DMS114 treated with DMSO at 0.1 percent for 48 hours (cell line): ENCODE data around the gene EIF2D.
"Not testable (repeated sequence)": the region's sequence is repeated elsewhere in the genome, so short reads cannot be mapped to it uniquely, and the experiment has no call there.

Experiments
- DNase-seq: peaks from one replicate; lab custom pipeline; 2025; ENCODE audit not compliant: unreplicated experiment; lab: John Stamatoyannopoulos, UW

EIF2D gene

GRCh38 chr1:206588492-206588891, 23.8 kb downstream of the EIF2D start:
- DNase-seq: no peak

- DNase-seq: no peak
Measured at GRCh38 chr1:206587904-206588303, 24.4 kb downstream of the EIF2D start.

- DNase-seq: no peak
Measured at GRCh38 chr1:206586501-206587445, 25.5 kb downstream of the EIF2D start.

- no peak for DNase-seq
Measured at GRCh38 chr1:206584683-206585082, 27.6 kb downstream of the EIF2D start.

GRCh38 chr1:206583707-206584648, 28.3 kb downstream of the EIF2D start:
- DNase-seq: peak; percentile 51

GRCh38 chr1:206582971-206583706, 29.1 kb downstream of the EIF2D start:
- no peak for DNase-seq

GRCh38 chr1:206582537-206582936, 29.7 kb downstream of the EIF2D start:
- DNase-seq: no peak

GRCh38 chr1:206581571-206581981, 30.7 kb downstream of the EIF2D start:
- no peak for DNase-seq

- not testable (repeated sequence) for DNase-seq
Measured at GRCh38 chr1:206581114-206581497, 31.2 kb downstream of the EIF2D start.

GRCh38 chr1:206580438-206581113, 31.7 kb downstream of the EIF2D start:
- DNase-seq: no peak

GRCh38 chr1:206579747-206580437, 32.4 kb downstream of the EIF2D start:
- no peak for DNase-seq

- no peak for DNase-seq
Measured at GRCh38 chr1:206578978-206579374, 33.3 kb downstream of the EIF2D start.

- DNase-seq: no peak
Measured at GRCh38 chr1:206578068-206578977, 33.9 kb downstream of the EIF2D start.

GRCh38 chr1:206577626-206578025, 34.6 kb downstream of the EIF2D start:
- no peak for DNase-seq

- DNase-seq: no peak
Measured at GRCh38 chr1:206575894-206576737, 36.1 kb downstream of the EIF2D start.

GRCh38 chr1:206575165-206575893, 36.9 kb downstream of the EIF2D start:
- DNase-seq: no peak

GRCh38 chr1:206573762-206574161, 38.5 kb downstream of the EIF2D start:
- DNase-seq: no peak
